Inflammatory macrophage treated with lipopolysaccharide for 4 hours (primary cell): Measurements from ENCODE around the gene PRSS53.
"Not testable (repeated sequence)": the region's sequence is repeated elsewhere in the genome, so short reads cannot be mapped to it uniquely, and the experiment has no call there.

Experiments
- DNase-seq: peaks from one replicate; pipeline ENCODE4 v3.0.0-alpha.2; 2020

Gene PRSS53

DNA sequence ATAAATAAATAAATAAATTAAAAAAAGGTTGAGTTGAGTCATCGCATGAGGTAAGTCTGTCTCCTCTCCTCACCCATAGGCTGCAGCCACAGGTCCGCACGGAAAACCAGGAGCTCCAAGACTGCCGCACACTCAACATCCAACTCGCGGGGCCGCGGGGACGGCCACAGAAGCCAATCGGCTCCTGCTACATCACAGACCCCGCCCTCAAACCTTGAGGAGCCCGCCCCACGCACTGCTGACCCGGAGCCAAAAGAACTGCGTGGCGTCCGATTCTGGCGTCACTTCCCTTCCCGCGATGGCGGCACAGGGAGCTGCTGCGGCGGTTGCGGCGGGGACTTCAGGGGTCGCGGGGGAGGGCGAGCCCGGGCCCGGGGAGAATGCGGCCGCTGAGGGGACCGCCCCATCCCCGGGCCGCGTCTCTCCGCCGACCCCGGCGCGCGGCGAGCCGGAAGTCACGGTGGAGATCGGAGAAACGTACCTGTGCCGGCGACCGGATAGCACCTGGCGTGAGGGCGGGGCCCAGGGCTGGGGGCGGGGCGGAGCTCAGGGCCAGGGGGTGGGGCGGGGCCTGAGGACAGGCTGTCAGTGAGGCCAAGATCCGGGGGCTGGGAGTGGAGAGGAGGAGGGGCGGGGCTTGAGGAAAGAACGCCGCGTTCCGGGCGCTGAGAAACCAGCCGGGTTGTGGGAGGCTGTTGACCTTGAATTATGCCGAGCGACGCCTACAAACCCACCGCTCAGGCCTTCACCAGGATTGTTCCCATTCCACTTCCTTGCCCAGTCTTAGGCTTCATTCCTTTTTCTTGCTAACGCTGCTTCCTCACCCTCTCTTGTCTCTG is 28.9 kb upstream of the PRSS53 start, which contains the start of gene KAT8:
Gene KAT8 (plus strand): TSS at position 281 of the 839 bp plus-strand sequence. CDS start 18 bp downstream, at position 299.
- peak; percentile 99 for DNase-seq

DNA sequence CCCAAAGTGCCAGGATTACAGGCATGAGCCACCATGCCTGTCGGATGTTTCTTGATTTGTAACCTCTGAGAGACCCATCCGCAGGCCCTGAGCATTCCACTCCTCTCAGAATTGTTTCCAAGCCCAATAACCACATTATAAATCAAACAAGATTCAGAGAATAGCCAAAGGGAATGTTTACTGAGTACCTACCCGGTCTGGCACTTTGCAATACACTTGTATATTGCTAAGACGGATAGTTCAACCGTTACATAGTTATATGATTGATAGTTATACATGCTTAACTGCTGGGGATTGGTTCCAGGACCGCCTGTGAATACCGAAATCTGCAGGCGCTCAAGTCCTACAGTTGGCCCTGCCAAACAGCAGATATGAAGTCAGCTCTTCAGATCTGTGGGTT is 25.7 kb upstream of the PRSS53 start:
- DNase-seq: no peak

DNA sequence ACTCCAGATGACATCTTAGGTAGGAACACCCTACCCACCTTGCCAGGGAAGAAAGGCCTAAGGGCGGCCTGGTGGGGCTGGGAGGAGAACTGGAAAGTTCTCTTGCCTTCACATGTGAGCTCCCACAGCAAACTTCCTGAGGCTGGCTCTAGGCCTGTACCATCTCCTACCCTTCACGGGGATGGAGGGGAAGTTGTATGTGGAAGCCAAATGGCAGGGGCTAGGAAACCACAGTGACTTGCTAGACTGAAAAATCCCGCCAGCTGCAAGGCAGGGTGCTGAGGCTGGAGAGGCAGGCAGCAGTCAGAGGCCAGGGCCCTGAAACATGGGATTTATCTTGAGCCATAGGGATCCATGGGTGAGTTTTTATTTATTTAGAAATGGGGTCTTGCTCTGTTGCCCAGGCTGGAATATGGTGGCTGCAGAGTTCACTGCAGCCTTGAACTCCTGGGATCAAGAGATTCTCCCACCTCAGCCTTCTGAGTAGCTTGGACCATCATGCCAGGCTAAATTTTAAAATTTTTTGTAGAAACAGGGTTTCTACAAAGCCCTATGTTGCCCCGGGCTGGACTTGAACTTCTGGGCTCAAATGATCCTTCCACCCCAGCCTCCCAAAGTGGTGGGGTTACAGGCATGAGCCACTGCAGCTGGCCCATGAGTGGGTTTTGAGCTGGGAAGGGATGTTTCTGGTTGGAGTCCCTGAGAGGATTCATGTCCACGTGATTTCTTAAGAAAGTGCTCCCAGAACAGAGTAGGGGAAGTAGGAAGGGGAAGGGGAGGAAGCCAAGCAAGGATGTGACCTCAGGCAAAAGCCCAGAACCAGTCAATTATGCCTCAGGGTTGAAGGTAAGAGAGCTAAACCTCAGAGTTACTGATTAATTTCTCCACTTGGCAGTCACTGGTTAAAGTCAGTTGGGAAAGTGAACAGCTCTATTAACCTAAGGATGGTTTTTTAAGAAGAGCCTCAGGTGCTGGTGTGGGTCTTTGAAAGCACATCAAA is 24.7 kb upstream of the PRSS53 start:
- DNase-seq: peak; percentile 91

DNA sequence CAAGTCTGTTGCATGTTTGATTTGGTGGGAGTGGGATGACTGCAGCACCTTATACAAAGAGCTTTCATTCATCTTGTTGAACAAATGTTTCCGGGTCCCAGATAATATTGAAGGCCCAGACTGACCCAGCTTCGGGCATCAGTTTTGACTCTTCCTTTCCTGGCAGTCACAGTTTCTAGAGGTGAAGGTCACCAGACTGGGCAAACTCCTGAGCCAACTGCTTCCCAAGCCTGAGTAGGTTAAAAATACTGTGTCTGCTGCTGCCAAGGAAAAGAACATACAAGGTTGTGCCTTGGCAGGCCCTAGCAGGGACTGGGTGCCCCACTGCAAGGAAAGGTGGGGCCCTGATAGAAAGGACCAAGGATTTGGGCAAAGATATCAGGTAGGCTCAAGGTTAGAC is 24.0 kb upstream of the PRSS53 start:
- no peak for DNase-seq

DNA sequence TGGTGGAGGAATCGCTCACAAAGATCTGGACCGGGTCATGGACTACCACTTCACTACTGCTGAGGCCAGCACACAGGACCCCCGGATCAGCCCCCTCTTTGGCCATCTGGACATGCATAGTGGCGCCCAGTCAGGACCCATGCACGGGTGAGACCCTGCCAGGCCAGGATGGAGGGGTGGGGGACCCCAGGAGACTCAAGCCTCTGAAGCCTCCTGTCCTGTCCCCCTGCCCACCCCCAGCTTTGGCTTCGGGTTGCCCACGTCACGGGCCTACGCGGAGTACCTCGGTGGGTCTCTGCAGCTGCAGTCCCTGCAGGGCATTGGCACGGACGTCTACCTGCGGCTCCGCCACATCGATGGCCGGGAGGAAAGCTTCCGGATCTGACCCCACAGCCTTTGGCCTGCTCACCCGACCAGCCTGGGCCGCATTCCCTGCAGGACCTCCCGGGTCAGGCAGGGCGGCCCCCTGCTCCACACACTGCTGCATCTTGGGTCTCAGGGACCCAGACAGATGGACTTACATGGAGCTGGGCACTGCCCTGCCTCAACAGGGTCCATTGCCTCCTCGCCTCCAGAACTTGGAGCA is 23.2 kb upstream of the PRSS53 start:
- no peak for DNase-seq

DNA sequence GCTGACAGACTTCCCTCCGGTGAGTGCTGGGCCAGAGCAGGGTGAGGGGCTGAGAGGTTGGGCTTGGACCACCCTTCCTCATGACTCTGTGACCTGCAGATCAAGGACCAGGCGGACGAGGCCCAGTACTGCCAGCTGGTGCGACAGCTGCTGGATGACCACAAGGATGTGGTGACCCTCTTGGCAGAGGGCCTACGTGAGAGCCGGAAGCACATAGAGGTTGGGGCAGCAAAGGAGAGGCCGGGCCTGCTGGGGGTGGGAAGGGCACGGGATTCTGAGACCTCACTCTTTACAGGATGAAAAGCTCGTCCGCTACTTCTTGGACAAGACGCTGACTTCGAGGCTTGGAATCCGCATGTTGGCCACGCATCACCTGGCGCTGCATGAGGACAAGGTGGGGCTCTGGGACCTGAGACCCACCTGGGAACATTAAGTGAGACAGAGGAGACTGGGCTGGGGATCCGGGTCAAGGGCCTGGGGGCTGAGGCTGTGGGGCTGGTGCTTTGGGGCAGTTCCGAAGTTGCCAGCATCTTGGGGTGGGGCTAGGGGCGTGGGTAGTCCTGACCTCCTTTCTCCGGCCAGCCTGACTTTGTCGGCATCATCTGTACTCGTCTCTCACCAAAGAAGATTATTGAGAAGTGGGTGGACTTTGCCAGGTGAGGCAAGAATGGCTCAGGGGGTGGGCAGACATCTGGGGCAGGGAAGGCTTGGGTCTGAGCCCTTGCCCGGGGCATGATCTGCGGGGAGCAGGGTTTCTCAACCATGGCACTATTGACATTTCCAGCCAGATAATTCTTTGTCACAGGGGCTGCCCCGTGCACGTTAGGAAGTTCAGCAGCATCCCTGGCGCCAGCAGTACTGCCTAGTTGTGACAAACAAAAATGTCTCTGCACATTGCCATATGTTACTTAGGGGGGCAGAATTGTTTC is 21.6 kb upstream of the PRSS53 start:
- no peak for DNase-seq

DNA sequence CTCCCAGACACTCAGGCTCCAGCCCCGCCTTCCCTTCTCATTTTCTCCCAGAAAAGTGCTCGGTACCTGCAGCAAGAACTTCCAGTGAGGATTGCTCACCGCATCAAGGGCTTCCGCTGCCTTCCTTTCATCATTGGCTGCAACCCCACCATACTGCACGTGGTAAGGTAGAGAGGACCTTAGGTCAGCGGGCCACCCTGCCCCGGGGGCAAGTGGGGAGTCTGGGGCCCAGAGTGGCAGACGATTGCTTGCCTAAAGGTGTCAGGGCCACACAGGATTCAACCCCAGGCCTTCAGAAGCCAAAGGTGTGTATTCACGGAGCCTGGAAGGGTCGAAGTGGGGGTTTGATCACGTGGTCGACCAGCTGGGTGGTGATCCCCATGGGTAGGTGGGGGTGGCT is 20.9 kb upstream of the PRSS53 start:
- DNase-seq: no peak

DNA sequence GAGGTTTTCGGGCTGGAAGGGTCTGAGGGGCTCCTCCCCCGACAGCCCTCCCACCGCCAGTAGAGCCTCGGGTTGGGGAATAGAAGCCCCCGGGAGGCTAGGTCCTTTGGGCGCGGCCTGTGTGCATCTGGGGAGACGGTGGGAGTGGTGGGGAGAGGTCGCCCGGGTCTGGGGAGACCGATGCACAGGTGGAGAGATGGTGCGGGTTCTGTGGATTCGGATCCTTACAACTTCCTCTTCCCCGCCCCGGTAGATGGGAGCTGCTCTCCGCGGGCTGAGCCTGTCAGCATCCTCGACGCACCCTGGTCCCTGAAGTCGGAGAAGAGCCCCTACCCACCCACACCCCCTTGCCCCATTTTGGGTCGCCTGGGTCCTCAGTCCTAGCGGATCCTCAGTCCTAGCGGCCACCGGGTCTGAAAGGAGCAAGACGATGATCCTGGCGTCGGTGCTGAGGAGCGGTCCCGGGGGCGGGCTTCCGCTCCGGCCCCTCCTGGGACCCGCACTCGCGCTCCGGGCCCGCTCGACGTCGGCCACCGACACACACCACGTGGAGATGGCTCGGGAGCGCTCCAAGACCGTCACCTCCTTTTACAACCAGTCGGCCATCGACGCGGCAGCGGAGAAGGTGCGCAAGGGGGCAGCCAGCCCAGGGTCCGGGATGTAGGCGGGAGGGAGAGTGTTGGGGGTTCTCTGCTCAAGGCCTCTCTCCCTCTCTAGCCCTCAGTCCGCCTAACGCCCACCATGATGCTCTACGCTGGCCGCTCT is 20.2 kb upstream of the PRSS53 start:
- no peak for DNase-seq

DNA sequence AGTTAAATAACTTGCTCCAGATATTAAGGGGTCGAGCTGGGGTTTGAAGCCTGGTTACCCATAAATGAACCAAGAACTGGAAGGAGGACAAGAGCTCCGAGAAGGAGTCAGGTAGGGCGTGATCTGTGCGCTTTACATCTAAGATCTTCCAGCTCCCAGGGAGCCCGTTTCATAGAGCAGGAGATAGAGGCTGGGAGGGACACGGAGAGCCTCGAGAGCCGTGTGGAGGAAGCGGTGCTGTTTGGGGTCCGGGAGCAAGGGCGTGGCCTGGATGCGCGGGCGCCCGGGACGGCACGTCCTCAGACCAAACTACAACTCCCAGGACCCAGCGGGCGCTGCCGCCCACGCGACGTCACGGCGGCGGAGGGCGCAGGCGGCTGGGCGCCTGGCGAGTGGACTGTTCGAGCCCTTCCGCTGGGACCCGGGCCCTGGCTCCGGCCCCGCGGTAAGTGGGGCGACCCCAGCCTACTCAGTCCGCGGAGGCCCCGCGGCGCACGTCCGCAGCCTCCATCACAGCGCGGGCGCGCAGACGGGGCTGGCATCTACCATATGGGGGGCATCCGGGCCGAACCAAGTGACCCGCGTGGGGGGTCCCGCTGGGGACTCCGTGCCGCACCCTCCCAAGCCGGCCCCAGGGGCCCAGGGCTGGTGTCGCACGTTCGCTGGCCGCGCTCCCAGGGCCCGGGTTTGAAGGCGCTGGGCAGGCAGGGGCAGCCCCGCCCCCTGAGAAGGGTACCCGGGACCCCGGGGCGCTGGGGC is 19.5 kb upstream of the PRSS53 start, which contains the start of gene BCKDK:
Gene BCKDK (plus strand): TSS at position 352 of the 759 bp plus-strand sequence. CDS start 838 bp downstream, outside the sequence.
- peak; percentile 83 for DNase-seq

DNA sequence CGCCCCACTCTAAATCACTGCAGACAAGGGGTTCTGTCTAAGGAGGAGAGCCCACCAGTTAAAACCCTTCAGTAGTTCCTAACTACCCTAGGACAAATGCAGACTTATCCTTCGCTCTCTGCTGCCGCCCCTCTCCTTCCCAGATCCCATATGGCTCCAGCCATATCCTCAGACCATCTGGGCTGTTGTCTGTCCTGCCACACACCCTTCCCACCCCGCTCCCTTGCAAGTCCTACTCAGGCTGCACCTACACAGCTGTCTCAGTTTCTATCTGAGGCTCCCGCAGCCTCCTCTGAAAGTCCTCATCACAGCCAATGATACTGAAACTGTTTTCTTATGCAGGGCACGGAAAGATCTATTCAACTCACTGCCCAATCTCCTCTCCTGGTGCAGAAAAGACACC is 18.7 kb upstream of the PRSS53 start:
- peak; percentile 9 for DNase-seq

DNA sequence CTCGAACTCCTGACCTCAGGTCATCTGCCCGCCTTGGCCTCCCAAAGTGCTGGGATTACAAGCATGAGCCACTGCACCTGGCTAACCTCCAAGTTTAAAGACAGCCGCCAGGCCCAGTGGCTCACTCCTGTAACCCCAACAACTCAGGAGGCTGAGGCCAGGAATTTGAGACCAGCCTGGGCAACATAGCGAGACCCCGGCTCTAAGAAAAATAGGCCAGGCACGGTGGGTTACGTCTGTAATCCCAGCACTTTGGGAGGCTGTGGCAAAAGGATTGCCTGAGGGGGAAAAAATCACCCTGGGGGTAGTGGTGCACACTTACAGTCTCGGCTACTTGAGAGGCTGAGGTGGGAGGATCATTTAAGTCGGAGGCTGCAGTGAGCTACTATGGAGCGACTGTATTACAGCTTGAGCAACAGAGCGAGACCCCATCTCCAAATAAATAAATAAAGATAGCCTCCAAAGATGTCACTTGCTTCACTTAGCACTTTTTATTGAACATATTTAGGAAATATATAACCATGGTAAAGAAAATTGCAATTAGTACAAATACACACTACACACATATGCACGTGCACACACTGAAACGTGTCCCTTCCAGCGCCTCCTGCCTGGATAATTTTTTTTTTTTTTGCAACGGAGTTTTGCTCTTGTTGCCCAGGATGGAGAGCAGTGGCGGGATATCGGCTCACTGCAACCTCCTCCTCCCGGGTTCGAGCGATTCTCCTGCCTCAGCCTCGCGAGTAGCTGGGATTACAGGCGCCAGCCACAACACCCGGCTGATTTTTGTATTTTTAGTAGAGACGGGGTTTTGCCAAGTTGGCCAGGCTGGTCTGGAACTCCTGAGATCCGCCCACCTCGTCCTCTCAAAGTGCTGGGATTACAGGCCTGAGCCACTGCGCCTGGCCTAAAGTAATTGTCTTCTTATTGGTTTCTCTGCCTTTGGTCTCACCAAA is 18.0 kb upstream of the PRSS53 start:
- DNase-seq: no peak

DNA sequence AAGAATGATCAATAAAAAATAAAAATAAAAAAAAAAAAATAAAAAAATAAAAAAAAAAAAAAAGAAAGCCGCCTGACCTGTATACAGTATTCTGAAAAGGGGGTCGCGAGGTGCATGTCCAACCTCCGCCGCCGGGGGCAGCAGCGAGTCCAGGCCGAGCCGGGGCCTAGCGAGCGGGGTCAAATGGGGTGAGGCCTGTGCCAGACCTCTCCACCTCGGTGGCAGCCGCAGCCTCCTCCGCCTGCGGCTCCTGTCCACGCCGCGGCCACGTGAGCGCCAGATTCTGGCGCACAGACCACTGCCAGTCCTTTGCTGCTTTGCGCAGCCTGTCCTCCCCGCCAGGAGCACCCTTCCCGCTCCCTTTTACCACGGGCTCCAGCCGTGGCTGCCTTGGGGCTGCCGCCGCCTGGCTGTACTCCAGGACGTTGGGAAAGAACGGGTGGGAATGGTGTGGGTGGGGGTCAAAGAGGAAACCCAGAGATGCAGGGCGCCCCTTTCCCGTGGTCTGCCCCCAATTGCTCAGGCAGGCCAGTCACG is 17.0 kb upstream of the PRSS53 start:
- peak; percentile 73 for DNase-seq

DNA sequence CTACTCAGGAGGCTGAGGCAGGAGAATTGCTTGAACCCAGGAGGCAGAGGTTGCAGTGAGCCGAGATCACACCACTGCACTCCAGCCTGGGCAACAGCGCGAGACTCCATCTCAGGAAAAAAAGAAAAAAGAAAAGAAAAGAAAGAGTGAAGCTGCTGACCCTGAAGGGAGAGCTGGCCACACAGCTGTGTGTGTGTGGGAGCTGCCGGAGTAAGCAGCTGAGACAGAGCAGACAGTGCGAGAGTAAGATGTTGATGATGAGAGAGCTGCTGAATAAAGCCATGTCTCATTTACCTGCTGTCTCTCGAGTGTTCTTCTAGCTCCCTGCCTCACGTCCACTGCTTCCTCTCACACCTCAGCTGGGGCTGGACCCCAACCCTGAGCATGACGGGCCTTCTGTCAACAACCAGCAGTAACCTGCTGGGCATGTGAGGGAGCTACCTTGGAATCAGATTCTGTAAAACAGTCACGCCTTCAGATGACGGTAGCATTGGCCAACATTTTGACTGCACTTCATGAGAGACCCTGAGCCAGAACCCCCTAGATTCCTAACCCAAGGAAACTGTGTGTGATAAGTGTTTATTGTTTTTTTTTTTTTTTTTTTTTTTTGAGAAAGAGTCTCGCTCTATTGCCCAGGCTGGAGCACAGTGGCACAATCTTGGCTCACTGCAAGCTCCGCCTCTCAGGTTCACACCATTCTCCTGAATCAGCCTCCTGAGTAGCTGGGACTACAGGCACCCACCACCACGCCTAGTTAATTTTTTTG is 12.3 kb upstream of the PRSS53 start:
- not testable (repeated sequence) for DNase-seq

DNA sequence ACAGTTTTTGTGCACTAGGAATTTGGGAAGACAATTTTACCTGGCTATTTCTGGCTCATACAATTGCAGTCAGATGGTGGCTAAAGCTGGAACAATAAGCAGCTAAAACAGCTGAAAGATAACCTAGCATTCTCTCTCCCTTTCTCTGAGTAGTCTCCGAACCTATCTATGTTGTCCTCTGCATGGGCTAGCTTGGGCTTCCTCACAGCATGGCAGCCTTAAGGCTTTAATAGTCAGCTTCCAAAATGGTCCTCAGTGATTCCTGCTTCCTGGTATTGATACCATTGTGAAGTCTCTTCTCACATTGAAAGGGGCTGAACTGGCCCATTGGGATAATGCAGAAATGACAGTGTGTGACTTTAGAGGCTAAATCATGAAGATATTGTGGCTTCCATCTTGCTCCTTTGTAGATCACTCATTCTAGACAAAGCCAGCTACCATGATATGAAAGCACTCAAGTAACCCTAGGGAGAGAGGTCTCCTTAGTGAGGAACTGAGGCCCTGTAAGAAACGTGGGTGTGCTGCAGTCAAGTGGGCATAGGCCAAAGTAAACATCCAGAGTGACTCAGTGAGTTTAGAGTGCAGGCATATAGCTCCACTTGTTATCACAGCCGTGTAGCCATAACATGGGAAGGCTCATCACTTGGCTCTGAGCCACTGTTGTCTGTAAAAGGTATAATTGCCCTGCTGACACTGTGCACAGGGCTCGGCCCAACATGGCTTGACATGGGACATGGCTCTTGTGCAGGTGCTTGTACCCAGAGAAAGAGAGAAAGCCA is 11.3 kb upstream of the PRSS53 start:
- peak; percentile 17 for DNase-seq

DNA sequence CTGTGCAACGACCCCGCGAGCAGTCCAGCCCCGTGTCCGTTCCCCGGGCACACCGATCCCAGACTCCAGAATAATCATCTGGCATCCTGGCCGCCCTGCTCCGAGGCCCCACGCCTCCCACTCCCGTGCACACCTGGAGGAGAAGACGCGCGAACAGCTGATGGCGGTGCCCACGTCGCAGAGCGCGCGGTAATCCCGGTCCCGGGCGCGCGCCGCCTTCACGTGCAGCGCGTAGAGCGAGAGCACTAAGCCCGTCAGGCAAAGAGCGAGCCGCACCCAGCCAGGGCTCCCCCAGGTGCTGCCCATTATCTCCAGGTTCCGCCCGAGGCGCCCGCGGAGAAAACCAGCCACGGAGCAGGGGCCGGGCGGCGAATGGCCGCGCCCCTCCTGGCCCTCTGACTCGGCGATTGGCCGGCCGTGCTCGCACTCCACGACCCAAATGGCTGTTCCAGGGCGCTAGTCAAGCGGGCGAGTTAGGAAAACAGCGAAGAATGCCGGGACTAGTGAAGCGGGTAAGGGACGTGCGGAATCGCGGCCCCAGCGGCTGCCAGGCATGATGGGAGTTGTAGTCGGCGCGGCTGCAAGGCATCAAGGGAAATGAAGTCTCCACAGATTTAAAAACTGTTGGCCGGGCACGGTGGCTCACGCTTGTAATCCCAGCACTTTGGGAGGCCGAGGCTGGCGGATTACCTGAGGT is 5.8 kb upstream of the PRSS53 start, which contains the start of gene VKORC1:
Gene VKORC1 (minus strand): TSS at position 374 of the 697 bp plus-strand sequence. CDS start 68 bp downstream, at position 306.
- peak; percentile 99 for DNase-seq

DNA sequence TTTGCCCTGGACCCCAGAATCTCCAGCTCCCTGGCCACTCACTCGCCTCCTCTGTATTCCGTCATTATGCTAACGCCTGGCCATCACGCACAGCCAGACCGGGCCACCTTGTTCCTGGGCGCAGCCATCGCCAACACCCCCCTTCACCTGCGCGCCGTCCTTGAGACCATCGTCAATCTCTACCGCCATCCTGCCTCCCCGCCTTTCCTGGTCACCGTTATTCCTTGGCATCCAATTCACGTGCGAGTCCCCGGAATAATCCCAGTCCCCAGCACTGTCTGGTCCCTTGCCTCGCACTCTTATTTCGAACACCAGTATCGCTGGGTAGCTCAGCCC is 5.3 kb upstream of the PRSS53 start:
- no peak for DNase-seq
